Activated T-helper 2 cell treated with anti-CD3 and anti-CD28 coated beads, Interferon-gamma antibody, Interleukin-2, Interleukin-4, amounts not matched to agents 10 μg/mL and 5 μg/mL and 100 μg/mL, durations not matched to agents 14 hours and 24 hours and 36 hours (primary cell): Measurements from ENCODE around the gene PROSER3. TPM values are rescaled to one million over a fixed set of nuclear protein-coding genes. Genes with fewer than 3 reads are reported as not detected.
"Not testable (repeated sequence)": the region's sequence is repeated elsewhere in the genome, so short reads cannot be mapped to it uniquely, and the experiment has no call there.

Experiments
- DNase-seq: peaks from one replicate; pipeline ENCODE4 v3.0.0; 2021; ENCODE audit warnings: low spot score
- H3K27ac Mint-ChIP-seq: one replicate; pipeline ENCODE4 v1.8.0; 2021; ENCODE audit warnings: mixed read lengths
- H3K27me3 Mint-ChIP-seq: one replicate; pipeline ENCODE4 v1.8.0; 2021; ENCODE audit warnings: low read depth, mixed read lengths
- H3K36me3 Mint-ChIP-seq: one replicate; pipeline ENCODE4 v1.8.0; 2021; ENCODE audit warnings: low read depth, mixed read lengths
- H3K4me1 Mint-ChIP-seq: one replicate; pipeline ENCODE4 v1.8.0; 2021; ENCODE audit warnings: low read depth, mixed read lengths
- H3K4me3 Mint-ChIP-seq: one replicate; pipeline ENCODE4 v1.8.0; 2021; ENCODE audit warnings: low read depth, mild to moderate bottlenecking, moderate library complexity, mixed read lengths
- H3K9me3 Mint-ChIP-seq: one replicate; pipeline ENCODE4 v1.8.0; 2021; ENCODE audit warnings: mixed read lengths
- intact Hi-C: fragments of 100-400 bp; cut with micrococcal nuclease; formaldehyde crosslinking; loops from one replicate; pipeline ENCODE4 v1.15.1; 2023
- total RNA-seq: library from RNA; stranded (reverse); gene quantifications from 2 replicates; pipeline ENCODE4 v1.2.3, GENCODE V29; 2022

The PROSER3 gene
- total RNA-seq, 1 donor from 2014 or later, result 41.2 TPM

GRCh38 chr19:35755131-35755549 lies 2.8 kb upstream of the PROSER3 start:
- peaks cover 19% of the 10 kb centered on the region for H3K4me1 Mint-ChIP-seq
- intact Hi-C loops, result loop anchor here (5.0 kb wide), 1 partner anchor 362 kb away; the partner anchor contains the start of gene TBCB
- no peak overlapping the region for H3K27ac Mint-ChIP-seq
- H3K27me3 Mint-ChIP-seq, result no peaks in the 10 kb centered on the region
- H3K4me3 Mint-ChIP-seq, result peak overlapping the region; percentile 49
- H3K36me3 Mint-ChIP-seq, result peaks cover 31% of the 10 kb centered on the region
- DNase-seq, result no peak
- no peaks in the 10 kb centered on the region for H3K9me3 Mint-ChIP-seq

GRCh38 chr19:35755550-35756376 lies 2.2 kb upstream of the PROSER3 start:
- peaks cover 37% of the 10 kb centered on the region for H3K36me3 Mint-ChIP-seq
- DNase-seq, result peak; percentile 40
- H3K9me3 Mint-ChIP-seq, result no peaks in the 10 kb centered on the region
- no peak overlapping the region for H3K4me3 Mint-ChIP-seq
- H3K27ac Mint-ChIP-seq, result no peak overlapping the region
- intact Hi-C loops, result loop anchor here (5.0 kb wide), 1 partner anchor 362 kb away; the partner anchor contains the start of gene TBCB
- H3K4me1 Mint-ChIP-seq, result peaks cover 21% of the 10 kb centered on the region
- no peaks in the 10 kb centered on the region for H3K27me3 Mint-ChIP-seq

GRCh38 chr19:35756377-35757230 lies 1.4 kb upstream of the PROSER3 start, which contains the start of gene HSPB6:
HSPB6 (minus strand) TSS chr19:35757029; CDS start chr19:35757008, 21 bp downstream.
- intact Hi-C loops, result loop anchor here (5.0 kb wide), 1 partner anchor 361 kb away; the partner anchor contains the start of gene TBCB
- Mint-ChIP-seq H3K9me3 (no peaks in the 10 kb centered on the region), H3K27ac (peak within 1 kb of the TSS; percentile 85), H3K36me3 (peaks cover 42% of the 10 kb centered on the region), H3K27me3 (no peaks in the 10 kb centered on the region), H3K4me1 (peaks cover 21% of the 10 kb centered on the region), H3K4me3 (peak within 1 kb of the TSS; percentile 83)
- no peak for DNase-seq

- peak; percentile 29 for DNase-seq
- peak overlapping the region; percentile 83 for H3K4me3 Mint-ChIP-seq
- H3K36me3 Mint-ChIP-seq, result peaks cover 48% of the 10 kb centered on the region
- no peaks in the 10 kb centered on the region for H3K27me3 Mint-ChIP-seq
- peak overlapping the region; percentile 85 for H3K27ac Mint-ChIP-seq
- intact Hi-C loops, result loop anchor here (5.0 kb wide), 1 partner anchor 360 kb away; the partner anchor contains the start of gene TBCB
- peaks cover 21% of the 10 kb centered on the region for H3K4me1 Mint-ChIP-seq
- H3K9me3 Mint-ChIP-seq, result no peaks in the 10 kb centered on the region
Measured at GRCh38 chr19:35757231-35757748, 686 bp upstream of the PROSER3 start.

- H3K27ac Mint-ChIP-seq, result peak overlapping the region; percentile 73
- DNase-seq, result no peak
- H3K4me3 Mint-ChIP-seq, result peak overlapping the region; percentile 83
- peaks cover 43% of the 10 kb centered on the region for H3K36me3 Mint-ChIP-seq
- H3K9me3 Mint-ChIP-seq, result no peaks in the 10 kb centered on the region
- no peaks in the 10 kb centered on the region for H3K27me3 Mint-ChIP-seq
- H3K4me1 Mint-ChIP-seq, result peaks cover 21% of the 10 kb centered on the region
- intact Hi-C loops, result loop anchor here (2.0 to 5.0 kb wide), 2 partner anchors 15 to 358 kb away; partner anchors contain the start of genes ARHGAP33 and TBCB
Measured at GRCh38 chr19:35759697-35760096, 1.7 kb downstream of the PROSER3 start.

GRCh38 chr19:35760711-35761349 lies 2.9 kb downstream of the PROSER3 start:
- H3K27me3 Mint-ChIP-seq, result no peaks in the 10 kb centered on the region
- intact Hi-C loops, result no loop called here
- peaks cover 40% of the 10 kb centered on the region for H3K36me3 Mint-ChIP-seq
- no peak overlapping the region for H3K4me3 Mint-ChIP-seq
- H3K27ac Mint-ChIP-seq, result no peak overlapping the region
- no peaks in the 10 kb centered on the region for H3K9me3 Mint-ChIP-seq
- no peak for DNase-seq
- H3K4me1 Mint-ChIP-seq, result peaks cover 18% of the 10 kb centered on the region

GRCh38 chr19:35764432-35765315 lies 6.7 kb downstream of the PROSER3 start:
- H3K27ac Mint-ChIP-seq, result no peak overlapping the region
- H3K27me3 Mint-ChIP-seq, result no peaks in the 10 kb centered on the region
- H3K9me3 Mint-ChIP-seq, result no peaks in the 10 kb centered on the region
- no peak overlapping the region for H3K4me3 Mint-ChIP-seq
- peaks cover 47% of the 10 kb centered on the region for H3K36me3 Mint-ChIP-seq
- no peak for DNase-seq
- peaks cover 3% of the 10 kb centered on the region for H3K4me1 Mint-ChIP-seq
- intact Hi-C loops, result no loop called here

- H3K9me3 Mint-ChIP-seq, result no peaks in the 10 kb centered on the region
- no peak overlapping the region for H3K27ac Mint-ChIP-seq
- intact Hi-C loops, result no loop called here
- H3K4me1 Mint-ChIP-seq, result no peaks in the 10 kb centered on the region
- DNase-seq, result no peak
- H3K4me3 Mint-ChIP-seq, result no peak overlapping the region
- peaks cover 36% of the 10 kb centered on the region for H3K36me3 Mint-ChIP-seq
- no peaks in the 10 kb centered on the region for H3K27me3 Mint-ChIP-seq
Measured at GRCh38 chr19:35766571-35767104, 8.7 kb downstream of the PROSER3 start.

- Mint-ChIP-seq H3K27me3 (no peaks in the 10 kb centered on the region), H3K9me3 (no peaks in the 10 kb centered on the region)
- intact Hi-C loops, result no loop called here
Measured at GRCh38 chr19:35767288-35768081, 9.5 kb downstream of the PROSER3 start.

GRCh38 chr19:35768082-35768421 lies 10.1 kb downstream of the PROSER3 start:
- no peak overlapping the region for H3K27ac Mint-ChIP-seq
- no peaks in the 10 kb centered on the region for H3K4me1 Mint-ChIP-seq
- intact Hi-C loops, result no loop called here
- no peaks in the 10 kb centered on the region for H3K9me3 Mint-ChIP-seq
- no peak overlapping the region for H3K4me3 Mint-ChIP-seq
- H3K36me3 Mint-ChIP-seq, result peaks cover 30% of the 10 kb centered on the region
- DNase-seq, result no peak
- H3K27me3 Mint-ChIP-seq, result no peaks in the 10 kb centered on the region

More at GRCh38 chr19:35767288-35768081, 9.5 kb downstream of the PROSER3 start:
- Mint-ChIP-seq H3K36me3 (peaks cover 30% of the 10 kb centered on the region), H3K27ac (no peak overlapping the region), H3K4me1 (no peaks in the 10 kb centered on the region), H3K4me3 (no peak overlapping the region)
- no peak for DNase-seq

GRCh38 chr19:35772362-35772761 lies 14.4 kb downstream of the PROSER3 start:
- H3K27ac Mint-ChIP-seq, intact Hi-C loops, H3K4me3 Mint-ChIP-seq, H3K27me3 Mint-ChIP-seq, DNase-seq, H3K9me3 Mint-ChIP-seq: not testable (repeated sequence)
- H3K4me1 Mint-ChIP-seq, result peaks cover 18% of the 10 kb centered on the region
- peaks cover 17% of the 10 kb centered on the region for H3K36me3 Mint-ChIP-seq
